Measurements from ENCODE around the gene LRRC4C.

DNA sequence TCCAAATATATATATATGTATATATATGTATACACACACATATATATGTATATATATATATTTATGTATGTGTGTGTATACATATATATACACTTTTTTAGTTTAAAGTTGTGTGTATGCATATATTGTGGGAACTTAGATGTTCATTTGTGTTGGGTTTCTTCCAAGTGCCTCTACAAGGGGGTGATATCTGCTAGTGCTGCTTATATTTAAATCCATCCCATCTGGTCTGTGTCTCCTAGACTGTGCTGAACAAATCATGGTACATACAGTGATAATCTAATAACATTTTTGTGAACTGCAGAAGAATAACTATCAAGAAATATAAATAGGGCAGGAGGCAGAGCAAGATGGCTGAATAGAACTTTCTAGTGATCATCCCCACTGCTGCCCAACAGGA is 696.4 kb downstream of the LRRC4C start:
- TF ChIP-seq PAX5 (IDR thresholded peaks at IDR 0.05; ENCODE audit: insufficient read depth, low read length, severe bottlenecking): no peak
- TF ChIP-seq POLR2A (IDR thresholded peaks at IDR 0.05; ENCODE audit: low read depth, low read length): no peak

All from GM12891 (cell line).